BE2C (cell line): ENCODE measurements around the gene DHX34.

Source experiments
- DNase-seq: peaks from one replicate; pipeline ENCODE4 v3.0.0-alpha.2; 2020
- H3K27me3 ChIP-seq: fragments of 250-450 bp; sonication (Bioruptor Pico); 2 replicates; pipeline ENCODE4 v1.5.1; 2020; ENCODE audit warnings: mild to moderate bottlenecking
- H3K36me3 ChIP-seq: fragments of 250-450 bp; sonication (Bioruptor Pico); 2 replicates; pipeline ENCODE4 v1.5.1; 2020; ENCODE audit warnings: mild to moderate bottlenecking
- H3K4me1 ChIP-seq: fragments of 250-450 bp; sonication (Bioruptor Pico); 2 replicates; pipeline ENCODE4 v1.5.1; 2020
- H3K4me3 ChIP-seq: 2 replicates; pipeline ENCODE4 v1.5.1; 2011; ENCODE audit warnings: low read depth, low read length
- H3K9me3 ChIP-seq: fragments of 250-450 bp; sonication (Bioruptor Pico); 2 replicates; pipeline ENCODE4 v1.5.1; 2020
- CTCF ChIP-seq: IDR thresholded peaks from 2 replicates; pipeline ENCODE4 v1.5.1; 2012; ENCODE audit warnings: mild to moderate bottlenecking, low read depth, low read length

The DHX34 gene

GRCh38 chr19:47417746-47418691 is 68.9 kb downstream of the DHX34 start:
- Histone ChIP-seq H3K4me3 (peak overlapping the region; percentile 53), H3K36me3 (peaks cover 7% of the 10 kb centered on the region; the same call in 1 of the 2 replicates), H3K4me1 (peaks cover 11% of the 10 kb centered on the region), H3K9me3 (no peaks in the 10 kb centered on the region), H3K27me3 (peaks cover 26% of the 10 kb centered on the region)
- no peak for DNase-seq
- TF ChIP-seq CTCF: no peak

GRCh38 chr19:47418692-47419029 is 69.5 kb downstream of the DHX34 start:
- H3K4me3 ChIP-seq: peak overlapping the region; percentile 53
- H3K4me1 ChIP-seq: peaks cover 11% of the 10 kb centered on the region
- no peaks in the 10 kb centered on the region for H3K9me3 ChIP-seq
- H3K36me3 ChIP-seq: peaks cover 7% of the 10 kb centered on the region; the same call in 1 of the 2 replicates
- no peak for TF ChIP-seq CTCF
- peaks cover 26% of the 10 kb centered on the region for H3K27me3 ChIP-seq
- DNase-seq: no peak

DNA sequence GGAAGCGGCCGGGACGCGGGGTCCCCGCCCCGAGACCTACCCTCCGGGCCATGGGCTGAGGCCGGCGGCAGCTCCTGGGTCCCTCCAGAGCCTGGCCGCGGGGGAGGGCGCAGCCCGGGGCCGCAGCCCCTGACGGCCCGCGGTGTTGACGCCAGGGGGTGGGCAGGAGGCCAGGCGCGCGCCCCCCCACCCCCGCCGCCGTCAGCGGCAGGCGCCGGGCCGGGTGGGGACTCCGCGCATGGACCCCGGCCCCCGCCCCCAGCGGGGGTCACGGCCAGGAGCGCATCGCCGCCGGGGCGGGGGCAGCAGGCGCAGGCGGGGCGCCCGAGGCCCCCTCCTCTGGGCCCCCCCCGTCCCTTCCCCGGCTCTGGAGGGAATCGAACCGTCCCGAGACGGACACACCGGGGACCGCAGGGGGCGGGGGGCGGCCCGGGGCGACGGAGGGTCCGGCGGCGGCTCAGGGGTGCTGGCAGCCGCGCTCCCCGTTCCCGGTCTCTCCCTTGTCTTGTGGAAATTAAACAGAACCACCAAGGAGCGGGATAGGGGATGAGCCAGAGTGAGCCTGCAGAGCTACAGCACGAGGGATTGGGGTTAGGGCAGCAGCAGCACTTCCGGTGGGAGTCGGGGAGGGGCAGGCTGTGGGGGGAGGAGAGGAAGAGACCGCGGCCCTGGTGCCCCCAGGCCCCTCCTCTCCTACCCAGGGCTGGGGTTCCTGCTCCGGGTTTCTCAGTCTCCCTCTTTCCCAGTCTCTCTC is 70.1 kb downstream of the DHX34 start, which contains the start of gene MEIS3:
Gene MEIS3, minus strand, starts transcription at position 498 of the 754 bp plus-strand sequence. Its CDS starts 446 bp downstream, at position 52.
- H3K36me3 ChIP-seq: peaks cover 3% of the 10 kb centered on the region; the same call in 1 of the 2 replicates
- DNase-seq: no peak
- H3K4me3 ChIP-seq: peak within 1 kb of the TSS; percentile 53
- peaks cover 11% of the 10 kb centered on the region for H3K4me1 ChIP-seq
- no peak for TF ChIP-seq CTCF
- no peaks in the 10 kb centered on the region for H3K9me3 ChIP-seq
- peaks cover 26% of the 10 kb centered on the region for H3K27me3 ChIP-seq

GRCh38 chr19:47419789-47420188 is 70.7 kb downstream of the DHX34 start:
- TF ChIP-seq CTCF: no peak
- H3K4me3 ChIP-seq: peak overlapping the region; percentile 18
- DNase-seq: no peak
- H3K36me3 ChIP-seq: no peaks in the 10 kb centered on the region
- peaks cover 26% of the 10 kb centered on the region for H3K27me3 ChIP-seq
- peaks cover 11% of the 10 kb centered on the region for H3K4me1 ChIP-seq
- no peaks in the 10 kb centered on the region for H3K9me3 ChIP-seq

GRCh38 chr19:47421244-47421786 is 72.2 kb downstream of the DHX34 start:
- Histone ChIP-seq H3K4me1 (peaks cover 11% of the 10 kb centered on the region), H3K9me3 (no peaks in the 10 kb centered on the region), H3K27me3 (peaks cover 26% of the 10 kb centered on the region), H3K4me3 (peak overlapping the region; percentile 22), H3K36me3 (no peaks in the 10 kb centered on the region)
- TF ChIP-seq CTCF: no peak
- DNase-seq: no peak
